DND-41 (cell line): ENCODE data around the gene YIPF5.

ENCODE experiments used
- ATAC-seq: fragments of 200-7000 bp; cut with Tn5 transposase; 3 replicates; pipeline ENCODE4 v1.9.1; 2021; ENCODE audit warnings: low read depth; ENCODE audit not compliant: insufficient read depth
- DNase-seq: peaks from one replicate; pipeline ENCODE4 v3.0.0-alpha.2; 2020
- H2AFZ ChIP-seq: 2 replicates; pipeline ENCODE4 v1.6.0; 2012; ENCODE audit warnings: low read depth, low read length
- H3K27ac ChIP-seq: 2 replicates; pipeline ENCODE4 v1.5.1; 2012; ENCODE audit warnings: low read length, inconsistent platforms
- H3K27me3 ChIP-seq: fragments of 200-600 bp; sonication (generic); 2 replicates; pipeline ENCODE4 v1.6.0; 2012; ENCODE audit warnings: low read length, mild to moderate bottlenecking, inconsistent platforms; ENCODE audit not compliant: insufficient read depth, poor library complexity
- H3K36me3 ChIP-seq: 2 replicates; pipeline ENCODE4 v1.5.1; 2012; ENCODE audit warnings: low read length, inconsistent platforms; ENCODE audit not compliant: insufficient read depth
- H3K4me1 ChIP-seq: 2 replicates; pipeline ENCODE4 v1.5.1; 2012; ENCODE audit warnings: mild to moderate bottlenecking, low read length; ENCODE audit not compliant: insufficient read depth
- H3K4me2 ChIP-seq: 2 replicates; pipeline ENCODE4 v1.6.0; 2012; ENCODE audit warnings: mild to moderate bottlenecking, moderate library complexity, low read length, inconsistent platforms; ENCODE audit not compliant: insufficient read depth
- H3K4me3 ChIP-seq, 2 experiments: fragments of 200-600 bp in 1 of 2; shearing (Covaris generic) in 1 of 2; 2 replicates each; pipeline ENCODE4 v1.5.1; 2012 to 2016; ENCODE audit warnings: inconsistent platforms in 2 of 2, low read length in 2 of 2, mild to moderate bottlenecking in 2 of 2, low read depth in 1 of 2, moderate library complexity in 1 of 2
- H3K79me2 ChIP-seq: 2 replicates; pipeline ENCODE4 v1.6.0; 2012; ENCODE audit warnings: low read length, inconsistent platforms; ENCODE audit not compliant: insufficient read depth
- H3K9ac ChIP-seq: 2 replicates; pipeline ENCODE4 v1.6.0; 2012; ENCODE audit warnings: low read depth, mild to moderate bottlenecking, inconsistent platforms, low read length, moderate library complexity
- H3K9me3 ChIP-seq: 2 replicates; pipeline ENCODE4 v1.5.1; 2012; ENCODE audit warnings: low read length, moderate library complexity, mild to moderate bottlenecking, inconsistent platforms; ENCODE audit not compliant: insufficient read depth, severe bottlenecking
- H4K20me1 ChIP-seq: 2 replicates; pipeline ENCODE4 v1.6.0; 2012; ENCODE audit warnings: low read length; ENCODE audit not compliant: insufficient read depth
- CTCF ChIP-seq: IDR thresholded peaks from 2 replicates; pipeline ENCODE4 v1.5.1; 2012; ENCODE audit warnings: borderline replicate concordance, low read length, moderate library complexity, mild to moderate bottlenecking; ENCODE audit not compliant: poor library complexity, severe bottlenecking; ENCODE audit errors: extremely low read depth
- EZH2 ChIP-seq: IDR thresholded peaks from 3 replicates; pipeline ENCODE4 v1.6.1; 2012; ENCODE audit warnings: borderline replicate concordance, low read depth, mild to moderate bottlenecking, moderate library complexity, low read length, inconsistent platforms; ENCODE audit not compliant: severe bottlenecking

Gene YIPF5

GRCh38 chr5:144135113-144135762 is 35.2 kb downstream of the YIPF5 start:
- no peak overlapping the region for H3K4me2 ChIP-seq
- no peak overlapping the region for H2AFZ ChIP-seq
- no peak for TF ChIP-seq CTCF
- TF ChIP-seq EZH2: no peak
- H3K79me2 ChIP-seq: no peaks in the 10 kb centered on the region
- H4K20me1 ChIP-seq: no peaks in the 10 kb centered on the region
- H3K9ac ChIP-seq: no peak overlapping the region
- peaks cover 9% of the 10 kb centered on the region for H3K27me3 ChIP-seq
- ATAC-seq (no peak), DNase-seq (no peak)
- no peaks in the 10 kb centered on the region for H3K9me3 ChIP-seq
- no peaks in the 10 kb centered on the region for H3K36me3 ChIP-seq
- H3K27ac ChIP-seq: no peak overlapping the region
- no peaks in the 10 kb centered on the region for H3K4me1 ChIP-seq
- H3K4me3 ChIP-seq: no peak overlapping the region

- Histone ChIP-seq H3K4me2 (no peak overlapping the region), H3K27ac (no peak overlapping the region), H2AFZ (no peak overlapping the region), H3K27me3 (peaks cover 9% of the 10 kb centered on the region), H3K79me2 (no peaks in the 10 kb centered on the region), H4K20me1 (no peaks in the 10 kb centered on the region), H3K9ac (no peak overlapping the region), H3K4me1 (no peaks in the 10 kb centered on the region), H3K9me3 (no peaks in the 10 kb centered on the region), H3K36me3 (no peaks in the 10 kb centered on the region), H3K4me3 (no peak overlapping the region)
- DNase-seq (no peak), ATAC-seq (no peak)
- TF ChIP-seq CTCF: no peak
- no peak for TF ChIP-seq EZH2
Observed at GRCh38 chr5:144134194-144134826, 36.1 kb downstream of the YIPF5 start.

- ATAC-seq (no peak), DNase-seq (no peak)
- Histone ChIP-seq H3K4me2 (no peak overlapping the region), H3K27ac (no peak overlapping the region), H3K9me3 (no peaks in the 10 kb centered on the region), H3K9ac (no peak overlapping the region), H3K36me3 (no peaks in the 10 kb centered on the region), H3K4me3 (no peak overlapping the region), H4K20me1 (no peaks in the 10 kb centered on the region), H3K27me3 (peaks cover 7% of the 10 kb centered on the region), H2AFZ (no peak overlapping the region), H3K79me2 (no peaks in the 10 kb centered on the region), H3K4me1 (no peaks in the 10 kb centered on the region)
- TF ChIP-seq CTCF (no peak), EZH2 (no peak)
Observed at GRCh38 chr5:144133050-144133633, 37.3 kb downstream of the YIPF5 start.
